GM21390 (cell line): ENCODE results near the gene GUCA2A.

Source experiments
- ATAC-seq: cut with Tn5 transposase; IDR thresholded peaks from one replicate; pipeline ENCODE4 v1.9.1; 2021; ENCODE audit not compliant: unreplicated experiment

GUCA2A gene

GRCh38 chr1:42155362-42155761 lies 9.2 kb downstream of the GUCA2A start:
- ATAC-seq: no peak

GRCh38 chr1:42154685-42155084 lies 9.9 kb downstream of the GUCA2A start:
- ATAC-seq: no peak

- ATAC-seq: no peak
Measured at GRCh38 chr1:42153624-42154023, 10.9 kb downstream of the GUCA2A start.

- ATAC-seq: no peak
Measured at GRCh38 chr1:42152907-42153600, 11.5 kb downstream of the GUCA2A start, which contains the start of gene GUCA2B. Gene GUCA2B (plus strand): TSS chr1:42153410. CDS start chr1:42153451, 41 bp downstream.

- ATAC-seq: no peak
Measured at GRCh38 chr1:42152119-42152518, 12.4 kb downstream of the GUCA2A start.

GRCh38 chr1:42150651-42151050 lies 13.9 kb downstream of the GUCA2A start:
- ATAC-seq: no peak

GRCh38 chr1:42148166-42148565 lies 16.4 kb downstream of the GUCA2A start:
- no peak for ATAC-seq

- no peak for ATAC-seq
Measured at GRCh38 chr1:42146626-42147320, 17.8 kb downstream of the GUCA2A start.

- no peak for ATAC-seq
Measured at GRCh38 chr1:42145764-42146625, 18.6 kb downstream of the GUCA2A start.

GRCh38 chr1:42145389-42145716 lies 19.2 kb downstream of the GUCA2A start:
- ATAC-seq: no peak

GRCh38 chr1:42144711-42145388 lies 19.7 kb downstream of the GUCA2A start:
- no peak for ATAC-seq

GRCh38 chr1:42143896-42144710 lies 20.4 kb downstream of the GUCA2A start:
- ATAC-seq: no peak

- ATAC-seq: no peak
Measured at GRCh38 chr1:42142894-42143675, 21.5 kb downstream of the GUCA2A start.

- no peak for ATAC-seq
Measured at GRCh38 chr1:42141978-42142377, 22.6 kb downstream of the GUCA2A start.

GRCh38 chr1:42140191-42140590 lies 24.4 kb downstream of the GUCA2A start:
- ATAC-seq: no peak

- no peak for ATAC-seq
Measured at GRCh38 chr1:42139444-42139843, 25.1 kb downstream of the GUCA2A start.

GRCh38 chr1:42138586-42138985 lies 26.0 kb downstream of the GUCA2A start:
- no peak for ATAC-seq

- no peak for ATAC-seq
Measured at GRCh38 chr1:42137766-42138165, 26.8 kb downstream of the GUCA2A start.

- no peak for ATAC-seq
Measured at GRCh38 chr1:42136466-42136865, 28.1 kb downstream of the GUCA2A start.

- ATAC-seq: no peak
Measured at GRCh38 chr1:42135426-42135825, 29.1 kb downstream of the GUCA2A start.
